HEK293T (cell line): ENCODE measurements around the gene ARHGEF19.

ENCODE experiments used
- BHLHE40 ChIP-seq: fragments of 450-650 bp; IDR thresholded peaks from 2 replicates; pipeline ENCODE4 v1.6.1; 2016; ENCODE audit warnings: mild to moderate bottlenecking, moderate library complexity, borderline replicate concordance
- FOXK2 ChIP-seq: fragments of 450-650 bp; IDR thresholded peaks from 2 replicates; pipeline ENCODE4 v1.6.1; 2016; ENCODE audit warnings: mild to moderate bottlenecking
- FOXM1 ChIP-seq: fragments of 450-650 bp; IDR thresholded peaks from 2 replicates; pipeline ENCODE4 v1.6.1; 2017; ENCODE audit warnings: mild to moderate bottlenecking, borderline replicate concordance
- L3MBTL2 ChIP-seq: fragments of 450-650 bp; conservative IDR thresholded peaks from 2 replicates; pipeline ENCODE4 v1.6.1; 2016; ENCODE audit warnings: mild to moderate bottlenecking
- NFRKB ChIP-seq: fragments of 450-650 bp; IDR thresholded peaks from 2 replicates; pipeline ENCODE4 v1.6.1; 2016; ENCODE audit warnings: mild to moderate bottlenecking, moderate library complexity
- PKNOX1 ChIP-seq: fragments of 450-650 bp; IDR thresholded peaks from 2 replicates; pipeline ENCODE4 v1.6.1; 2016
- SP1 ChIP-seq: fragments of 450-650 bp; IDR thresholded peaks from 2 replicates; pipeline ENCODE4 v1.6.1; 2017
- TARDBP ChIP-seq: fragments of 450-650 bp; IDR thresholded peaks from 2 replicates; pipeline ENCODE4 v1.6.1; 2016
- ZNF384 ChIP-seq: fragments of 450-650 bp; IDR thresholded peaks from 2 replicates; pipeline ENCODE4 v1.6.1; 2016

- TF ChIP-seq L3MBTL2: no peak
- no peak for TF ChIP-seq FOXK2
- no peak for TF ChIP-seq TARDBP
- no peak for TF ChIP-seq SP1
- TF ChIP-seq PKNOX1: no peak
- TF ChIP-seq FOXM1: no peak
- TF ChIP-seq ZNF384: no peak
- no peak for TF ChIP-seq BHLHE40
- no peak for TF ChIP-seq NFRKB
Measured at GRCh38 chr1:16191916-16192546, 20.4 kb downstream of the ARHGEF19 start.
